HFFc6 (cell line): ENCODE data around the gene CLVS2. TPM values are rescaled to one million over a fixed set of nuclear protein-coding genes. Genes with fewer than 3 reads are reported as not detected.

ENCODE experiments used
- DNase-seq: peaks from one replicate; pipeline ENCODE4 v3.0.0-alpha.2; 2018
- H3K27ac Mint-ChIP-seq: 2 replicates; pipeline ENCODE4 v1.8.0; 2020; ENCODE audit warnings: mild to moderate bottlenecking, mixed read lengths
- H3K27me3 Mint-ChIP-seq: 2 replicates; pipeline ENCODE4 v1.8.0; 2021; ENCODE audit warnings: mild to moderate bottlenecking, moderate library complexity, mixed read lengths; ENCODE audit not compliant: insufficient read depth
- H3K36me3 Mint-ChIP-seq: 2 replicates; pipeline ENCODE4 v1.8.0; 2021; ENCODE audit warnings: low read depth, mixed read lengths
- H3K4me1 Mint-ChIP-seq: 2 replicates; pipeline ENCODE4 v1.8.0; 2020; ENCODE audit warnings: low read depth, mixed read lengths
- H3K4me3 Mint-ChIP-seq: 2 replicates; pipeline ENCODE4 v1.8.0; 2020; ENCODE audit warnings: mild to moderate bottlenecking, moderate library complexity, mixed read lengths
- H3K9me3 Mint-ChIP-seq: 2 replicates; pipeline ENCODE4 v1.8.0; 2020; ENCODE audit warnings: mild to moderate bottlenecking, mixed read lengths
- CTCF ChIP-seq: fragments of 200-600 bp; sonication (generic); IDR thresholded peaks from 2 replicates; pipeline ENCODE4 v1.5.0; 2021; ENCODE audit warnings: antibody characterized with exemption, mild to moderate bottlenecking
- total RNA-seq, 6 experiments: library from RNA; stranded (reverse); fragmentation: NEBNext Ultra II Directional; extraction: Animal tissue kit (Norgen Biotek cat#: 25700); gene quantifications; 2 replicates in 1 of 6; 3 replicates in 5 of 6; pipeline ENCODE4 v1.2.3, GENCODE V29; 2021

Gene CLVS2
- total RNA-seq, 6 experiments from 2014 or later: not detected

- TF ChIP-seq CTCF: no peak
- Mint-ChIP-seq H3K27ac (no peak overlapping the region), H3K4me3 (no peak overlapping the region), H3K4me1 (no peaks in the 10 kb centered on the region), H3K27me3 (no peaks in the 10 kb centered on the region; the same call in 1 of the 2 replicates), H3K36me3 (0 out of 2 replicates have a peak, but pooled peaks cover 6% of the 10 kb centered on the region), H3K9me3 (peaks cover 51% of the 10 kb centered on the region)
- no peak for DNase-seq
Measured at GRCh38 chr6:123091896-123092271, 95.8 kb downstream of the CLVS2 start.

- no peak overlapping the region for H3K4me3 Mint-ChIP-seq
- TF ChIP-seq CTCF: no peak
- 0 out of 2 replicates have a peak, but pooled peaks cover 6% of the 10 kb centered on the region for H3K36me3 Mint-ChIP-seq
- H3K27ac Mint-ChIP-seq: no peak overlapping the region
- H3K27me3 Mint-ChIP-seq: no peaks in the 10 kb centered on the region; the same call in 1 of the 2 replicates
- no peak for DNase-seq
- H3K4me1 Mint-ChIP-seq: no peaks in the 10 kb centered on the region
- H3K9me3 Mint-ChIP-seq: peaks cover 37% of the 10 kb centered on the region
Measured at GRCh38 chr6:123094795-123095194, 98.8 kb downstream of the CLVS2 start.

GRCh38 chr6:123105561-123105960 is 109.5 kb downstream of the CLVS2 start:
- H3K9me3 Mint-ChIP-seq: peaks cover 71% of the 10 kb centered on the region
- no peak overlapping the region for H3K27ac Mint-ChIP-seq
- no peak overlapping the region for H3K4me3 Mint-ChIP-seq
- no peaks in the 10 kb centered on the region for H3K36me3 Mint-ChIP-seq
- H3K27me3 Mint-ChIP-seq: peaks cover 2% of the 10 kb centered on the region; the same call in 1 of the 2 replicates
- TF ChIP-seq CTCF: no peak
- DNase-seq: no peak
- H3K4me1 Mint-ChIP-seq: no peaks in the 10 kb centered on the region

- Mint-ChIP-seq H3K4me3 (no peak overlapping the region), H3K4me1 (no peaks in the 10 kb centered on the region), H3K27me3 (peaks cover 4% of the 10 kb centered on the region; the same call in 1 of the 2 replicates), H3K9me3 (peaks cover 14% of the 10 kb centered on the region), H3K36me3 (no peaks in the 10 kb centered on the region; the same call in 1 of the 2 replicates), H3K27ac (no peak overlapping the region)
- no peak for DNase-seq
- no peak for TF ChIP-seq CTCF
Measured at GRCh38 chr6:123116370-123116769, 120.3 kb downstream of the CLVS2 start.

GRCh38 chr6:123117145-123117908 is 121.3 kb downstream of the CLVS2 start:
- Mint-ChIP-seq H3K36me3 (no peaks in the 10 kb centered on the region; the same call in 1 of the 2 replicates), H3K27me3 (peaks cover 2% of the 10 kb centered on the region; the same call in 1 of the 2 replicates), H3K27ac (no peak overlapping the region), H3K9me3 (peaks cover 22% of the 10 kb centered on the region), H3K4me1 (no peaks in the 10 kb centered on the region), H3K4me3 (no peak overlapping the region)
- TF ChIP-seq CTCF: no peak
- no peak for DNase-seq
